Measurements from ENCODE around the gene CIAO3.

- TF ChIP-seq CTCF (IDR thresholded peaks at IDR 0.05) (no peak), POLR2A (IDR thresholded peaks at IDR 0.05) (no peak)
These were observed 27.6 kb upstream of the CIAO3 start for GRCh38 chr16:768428-768827.

Data from testis (tissue), 2 donors.